ENCODE data around the gene CACNA1A. TPM values are rescaled to one million over a fixed set of nuclear protein-coding genes. Genes with fewer than 3 reads are reported as not detected.
"Not testable (repeated sequence)": the region's sequence is repeated elsewhere in the genome, so short reads cannot be mapped to it uniquely, and the experiment has no call there.

CACNA1A gene
- polyA plus RNA-seq, 3 donors, result 0.08 to 0.09 TPM; not detected in 1

DNA sequence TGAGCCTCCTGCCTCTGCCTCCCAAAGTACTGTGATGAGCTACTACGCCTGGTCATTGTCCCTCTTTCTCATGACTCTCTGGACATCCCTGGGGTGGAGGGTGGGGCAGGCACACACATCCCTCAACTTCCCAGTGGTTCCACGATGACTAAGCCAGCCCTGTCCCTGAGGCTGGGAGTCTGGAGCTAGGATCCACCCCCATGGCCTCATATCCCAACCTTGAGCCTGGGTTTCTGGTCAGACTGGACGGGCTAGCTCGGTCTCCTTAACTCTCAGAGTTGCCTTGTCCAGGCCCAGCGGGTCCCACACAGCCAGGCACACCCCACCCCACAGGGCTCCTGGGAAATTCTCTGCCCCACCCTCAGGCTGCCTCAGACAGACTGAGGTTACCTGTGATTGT, 336.5 kb downstream of the CACNA1A start:
- Histone ChIP-seq H3K79me2 (ENCODE audit: insufficient read depth, low read length) (peaks cover 28% of the 10 kb centered on the region), H2AFZ (ENCODE audit: insufficient read depth, low read depth, low read length, poor library complexity, severe bottlenecking) (no peak overlapping the region), H3K9ac (ENCODE audit: insufficient read depth, low read length, poor library complexity, severe bottlenecking) (no peak overlapping the region), H3K9me3 (replicated peaks in 1 of 2; ENCODE audit: control insufficient read depth in 1 of 2, insufficient read depth in 1 of 2, low read length in 2 of 2) (no peaks in the 10 kb centered on the region), H3K27me3 (ENCODE audit: control insufficient read depth in 2 of 2, insufficient read depth in 2 of 2, low read length in 2 of 2) (no peaks in the 10 kb centered on the region), H3K4me1 (ENCODE audit: control insufficient read depth in 1 of 2, insufficient read depth in 2 of 2, low read length in 2 of 2) (peaks cover 69 to 75% of the 10 kb centered on the region in 2 donors), H3K4me3 (replicated peaks in 1 of 3; ENCODE audit: low read depth in 2 of 3, low read length in 3 of 3) (no peak overlapping the region), H3K36me3 (replicated peaks in 1 of 2; ENCODE audit: control insufficient read depth in 1 of 2, insufficient read depth in 2 of 2, low read length in 2 of 2) (no peaks in the 10 kb centered on the region), H3K4me2 (replicated peaks; ENCODE audit: extremely low read depth, low read length, poor library complexity, severe bottlenecking) (no peak overlapping the region), H4K20me1 (ENCODE audit: insufficient read depth, low read length) (no peaks in the 10 kb centered on the region), H3K27ac (ENCODE audit: low read depth in 1 of 2, low read length in 2 of 2) (peak overlapping the region; percentile 18 to 98)
- Mint-ChIP-seq H3K27ac (peak overlapping the region; percentile 43 to 94 (median 74)), H3K9me3 (no peaks in the 10 kb centered on the region), H3K36me3 (peaks cover 1 to 7% of the 10 kb centered on the region in 2 donors), H3K4me1 (peaks cover 78% of the 10 kb centered on the region), H3K4me3 (no peak overlapping the region), H3K27me3 (ENCODE audit: low read depth in 3 of 3) (peaks cover 0 to 4% (median 0%) of the 10 kb centered on the region in 3 donors)
- DNase-seq, result peak in 2 of 3 donors; percentile 8 to 33
- TF ChIP-seq, protein P1, sequence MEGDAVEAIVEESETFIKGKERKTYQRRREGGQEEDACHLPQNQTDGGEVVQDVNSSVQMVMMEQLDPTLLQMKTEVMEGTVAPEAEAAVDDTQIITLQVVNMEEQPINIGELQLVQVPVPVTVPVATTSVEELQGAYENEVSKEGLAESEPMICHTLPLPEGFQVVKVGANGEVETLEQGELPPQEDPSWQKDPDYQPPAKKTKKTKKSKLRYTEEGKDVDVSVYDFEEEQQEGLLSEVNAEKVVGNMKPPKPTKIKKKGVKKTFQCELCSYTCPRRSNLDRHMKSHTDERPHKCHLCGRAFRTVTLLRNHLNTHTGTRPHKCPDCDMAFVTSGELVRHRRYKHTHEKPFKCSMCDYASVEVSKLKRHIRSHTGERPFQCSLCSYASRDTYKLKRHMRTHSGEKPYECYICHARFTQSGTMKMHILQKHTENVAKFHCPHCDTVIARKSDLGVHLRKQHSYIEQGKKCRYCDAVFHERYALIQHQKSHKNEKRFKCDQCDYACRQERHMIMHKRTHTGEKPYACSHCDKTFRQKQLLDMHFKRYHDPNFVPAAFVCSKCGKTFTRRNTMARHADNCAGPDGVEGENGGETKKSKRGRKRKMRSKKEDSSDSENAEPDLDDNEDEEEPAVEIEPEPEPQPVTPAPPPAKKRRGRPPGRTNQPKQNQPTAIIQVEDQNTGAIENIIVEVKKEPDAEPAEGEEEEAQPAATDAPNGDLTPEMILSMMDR (IDR thresholded peaks at IDR 0.05), result no peak
- 70% methylated on average over 2 of the region's 5 CpGs for WGBS (ENCODE audit: insufficient coverage)
- intact Hi-C loops (cut with micrococcal nuclease), result loop anchor here in 1 of 2 donors (2.0 kb wide), 1 partner anchor 15 kb away; no protein-coding TSS in a partner anchor

DNA sequence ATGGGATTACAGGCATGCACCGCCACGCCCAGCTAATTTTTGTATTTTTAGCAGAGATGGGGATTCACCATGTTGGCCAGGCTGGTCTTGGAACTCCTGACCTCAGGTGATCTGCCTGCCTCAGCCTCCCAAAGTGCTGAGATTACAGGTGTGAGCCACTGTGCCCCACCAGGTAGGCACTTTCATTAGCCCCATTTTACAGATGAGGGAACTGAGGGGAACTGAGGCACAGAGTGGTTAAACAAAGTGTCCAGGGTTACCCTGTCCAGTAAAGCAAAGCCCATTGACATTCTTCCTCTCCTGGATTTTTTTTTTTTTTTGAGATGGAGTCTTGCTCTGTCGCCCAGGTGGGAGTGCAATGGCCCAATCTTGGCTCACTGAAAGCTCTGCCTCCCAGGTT, 340.1 kb downstream of the CACNA1A start:
- H3K4me2 ChIP-seq (replicated peaks; ENCODE audit: extremely low read depth, low read length, poor library complexity, severe bottlenecking); H3K36me3 Mint-ChIP-seq; H3K9me3 ChIP-seq (replicated peaks in 1 of 2; ENCODE audit: control insufficient read depth in 1 of 2, insufficient read depth in 1 of 2, low read length in 2 of 2); H3K9me3 Mint-ChIP-seq; H3K9ac ChIP-seq (ENCODE audit: insufficient read depth, low read length, poor library complexity, severe bottlenecking); H2AFZ ChIP-seq (ENCODE audit: insufficient read depth, low read depth, low read length, poor library complexity, severe bottlenecking); H3K4me3 Mint-ChIP-seq; H3K4me3 ChIP-seq (replicated peaks in 1 of 3; ENCODE audit: low read depth in 2 of 3, low read length in 3 of 3); H4K20me1 ChIP-seq (ENCODE audit: insufficient read depth, low read length); H3K36me3 ChIP-seq (replicated peaks in 1 of 2; ENCODE audit: control insufficient read depth in 1 of 2, insufficient read depth in 2 of 2, low read length in 2 of 2); H3K27me3 Mint-ChIP-seq (ENCODE audit: low read depth in 3 of 3); DNase-seq; H3K27me3 ChIP-seq (ENCODE audit: control insufficient read depth in 2 of 2, insufficient read depth in 2 of 2, low read length in 2 of 2): not testable (repeated sequence)
- H3K4me1 Mint-ChIP-seq, result peaks cover 81% of the 10 kb centered on the region
- Histone ChIP-seq H3K27ac (ENCODE audit: low read depth in 1 of 2, low read length in 2 of 2) (peak overlapping the region; percentile 94 to 98), H3K79me2 (ENCODE audit: insufficient read depth, low read length) (peaks cover 22% of the 10 kb centered on the region), H3K4me1 (ENCODE audit: control insufficient read depth in 1 of 2, insufficient read depth in 2 of 2, low read length in 2 of 2) (peaks cover 78 to 86% of the 10 kb centered on the region in 2 donors)
- WGBS (ENCODE audit: insufficient coverage), result 100% methylated on average over 2 of the region's 3 CpGs
- intact Hi-C loops (cut with micrococcal nuclease), result loop anchor here in 1 of 2 donors (2.0 kb wide), 2 partner anchors 13 to 43 kb away; no protein-coding TSS in a partner anchor
- peak overlapping the region; percentile 78 to 98 (median 96) for H3K27ac Mint-ChIP-seq

Measured in CD14-positive monocyte (primary cell).